ACC112 (cell line): Measurements from ENCODE around the gene KRTAP12-4.
"Not testable (repeated sequence)": the region's sequence is repeated elsewhere in the genome, so short reads cannot be mapped to it uniquely, and the experiment has no call there.

Source experiments
- H2AFZ ChIP-seq: fragments of 200-600 bp; sonication (generic); one replicate; pipeline ENCODE4 v1.6.0; 2017; ENCODE audit warnings: antibody characterized with exemption, low read length; ENCODE audit not compliant: unreplicated experiment
- H3K27ac ChIP-seq: fragments of 200-600 bp; sonication (generic); 2 replicates; pipeline ENCODE4 v1.5.1; 2014; ENCODE audit warnings: low read depth, mild to moderate bottlenecking, antibody characterized with exemption, low read length, moderate library complexity
- H3K27me3 ChIP-seq: fragments of 200-600 bp; sonication (generic); 2 replicates; pipeline ENCODE4 v1.6.1; 2014; ENCODE audit warnings: mild to moderate bottlenecking, antibody characterized with exemption, low read length, moderate library complexity, mixed read lengths; ENCODE audit not compliant: insufficient read depth
- H3K36me3 ChIP-seq: fragments of 200-600 bp; sonication (generic); 2 replicates; pipeline ENCODE4 v1.6.1; 2016; ENCODE audit warnings: mild to moderate bottlenecking, antibody characterized with exemption, low read length, moderate library complexity, mixed read lengths; ENCODE audit not compliant: insufficient read depth
- H3K4me1 ChIP-seq: fragments of 200-600 bp; sonication (generic); one replicate; pipeline ENCODE4 v1.6.1; 2016; ENCODE audit warnings: low read length, mixed read lengths; ENCODE audit not compliant: insufficient read depth, unreplicated experiment, control insufficient read depth
- H3K4me3 ChIP-seq: fragments of 200-600 bp; sonication (generic); 2 replicates; pipeline ENCODE4 v1.5.1; 2014; ENCODE audit warnings: mild to moderate bottlenecking, low read depth, low read length
- H3K79me2 ChIP-seq: fragments of 200-600 bp; sonication (generic); one replicate; pipeline ENCODE4 v1.6.0; 2016; ENCODE audit warnings: low read length; ENCODE audit not compliant: control insufficient read depth, unreplicated experiment, insufficient read depth

Gene KRTAP12-4

DNA sequence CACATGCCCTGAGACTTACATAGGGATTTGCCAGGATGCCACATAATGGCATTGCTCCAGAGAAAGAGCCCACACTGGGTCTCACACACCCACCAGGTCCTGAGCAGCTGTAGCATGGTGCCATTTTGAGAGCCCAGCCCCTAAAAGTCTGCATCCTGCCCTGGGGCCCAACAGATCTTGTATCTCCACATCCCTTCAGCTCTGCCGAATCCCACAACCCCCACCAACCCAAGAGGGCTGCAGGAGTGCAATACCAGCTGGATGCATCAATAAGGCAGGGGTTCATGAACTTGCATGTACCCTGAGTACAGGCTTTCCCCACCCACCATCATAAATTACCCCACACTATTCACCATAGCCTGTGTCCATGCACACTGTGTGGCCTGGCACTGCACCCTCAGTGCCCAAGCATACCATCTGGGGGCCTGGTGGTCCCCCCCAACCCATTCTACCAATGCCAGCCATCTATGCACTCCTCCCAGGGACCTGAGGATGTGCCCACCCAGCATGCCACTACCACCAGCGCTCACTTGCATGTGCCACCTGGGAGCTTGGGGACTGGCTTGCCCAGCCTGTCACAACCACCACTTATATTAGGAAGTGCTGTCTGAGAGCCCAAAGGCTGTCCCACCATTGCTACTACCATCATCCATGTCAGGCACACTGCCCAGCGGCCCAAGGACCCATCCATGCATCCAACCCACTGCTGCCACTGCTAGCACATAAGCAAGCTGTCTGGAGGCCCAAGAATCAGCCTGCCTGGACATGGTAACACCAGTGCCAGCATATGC lies 16.4 kb upstream of the KRTAP12-4 start:
- Histone ChIP-seq H3K4me3 (no peak overlapping the region), H3K79me2 (no peaks in the 10 kb centered on the region), H3K27me3 (peaks cover 19% of the 10 kb centered on the region), H3K36me3 (no peaks in the 10 kb centered on the region), H2AFZ (no peak overlapping the region), H3K4me1 (no peaks in the 10 kb centered on the region), H3K27ac (no peak overlapping the region)

DNA sequence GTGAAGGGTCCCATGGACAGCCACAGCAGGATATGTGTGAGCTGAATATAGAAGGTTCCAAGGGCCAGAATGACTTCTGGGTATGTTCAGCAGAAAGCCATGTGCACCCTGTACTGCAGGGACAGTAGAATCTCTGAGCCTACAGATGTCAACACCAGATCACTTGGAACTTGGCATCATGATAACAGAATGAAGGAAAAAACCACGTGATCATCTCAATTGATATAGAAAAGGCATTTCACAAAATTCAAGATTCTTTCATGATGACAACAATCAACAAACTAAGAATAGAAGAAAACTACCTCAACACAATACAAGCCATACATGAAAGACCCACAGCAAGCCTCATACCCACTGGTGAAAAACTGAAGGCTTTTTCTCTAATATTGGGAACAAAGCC lies 13.2 kb upstream of the KRTAP12-4 start:
- Histone ChIP-seq H3K36me3 (no peaks in the 10 kb centered on the region), H2AFZ (no peak overlapping the region), H3K27me3 (peaks cover 15% of the 10 kb centered on the region; the same call in 1 of the 2 replicates), H3K4me1 (no peaks in the 10 kb centered on the region), H3K79me2 (no peaks in the 10 kb centered on the region), H3K27ac (no peak overlapping the region), H3K4me3 (no peak overlapping the region)

DNA sequence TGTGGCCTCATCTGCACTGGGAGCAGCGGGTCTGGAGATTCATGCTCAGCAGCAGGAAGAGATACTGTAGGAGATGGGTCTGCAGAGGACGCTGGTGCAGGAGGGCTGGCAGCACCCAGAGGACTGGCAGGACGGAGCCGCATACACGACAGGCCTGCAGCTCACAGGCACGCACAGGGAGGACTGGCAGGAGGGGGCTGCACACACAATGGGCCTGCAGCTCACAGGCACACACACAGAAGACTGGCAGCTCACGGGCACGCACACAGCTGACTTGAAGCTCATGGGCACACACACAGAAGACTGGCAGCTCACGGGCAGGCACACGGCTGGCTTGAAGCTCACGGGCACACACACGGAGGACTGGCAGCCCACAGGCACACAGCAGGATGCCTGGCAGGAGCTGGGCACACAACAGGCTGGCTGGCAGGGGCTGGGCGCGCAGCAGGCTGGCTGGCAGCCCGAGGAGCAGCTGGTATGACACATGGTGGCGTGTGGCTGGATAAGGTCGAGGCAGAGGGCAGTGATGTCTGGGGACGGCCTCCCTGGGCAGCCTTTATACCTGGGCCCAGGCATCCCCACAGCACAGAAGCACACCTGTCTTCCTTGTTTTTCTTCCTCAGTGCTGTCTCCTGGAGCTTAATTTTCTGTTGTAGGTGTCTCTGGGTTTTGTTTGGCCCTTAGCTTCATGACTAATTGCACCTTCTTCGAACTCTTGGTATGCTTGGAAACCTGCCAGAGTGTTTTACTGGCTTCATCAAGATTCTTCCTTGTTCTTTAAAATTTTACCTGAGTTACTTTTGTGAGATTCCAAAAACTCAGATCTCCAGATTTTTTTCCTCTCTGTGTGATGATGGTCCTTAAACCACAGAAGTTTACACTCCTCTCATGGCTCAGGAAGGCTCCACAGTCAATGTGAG lies 12.2 kb upstream of the KRTAP12-4 start, which contains the start of gene KRTAP12-2:
Gene KRTAP12-2, minus strand, starts transcription at position 527 of the 920 bp plus-strand sequence. Its CDS starts 41 bp downstream, at position 486.
- Histone ChIP-seq H3K4me3 (no peak within 1 kb of the TSS), H3K4me1 (no peaks in the 10 kb centered on the region), H2AFZ (no peak within 1 kb of the TSS), H3K36me3 (no peaks in the 10 kb centered on the region), H3K27ac (no peak within 1 kb of the TSS), H3K79me2 (no peaks in the 10 kb centered on the region), H3K27me3 (peaks cover 20% of the 10 kb centered on the region; the same call in 1 of the 2 replicates)

DNA sequence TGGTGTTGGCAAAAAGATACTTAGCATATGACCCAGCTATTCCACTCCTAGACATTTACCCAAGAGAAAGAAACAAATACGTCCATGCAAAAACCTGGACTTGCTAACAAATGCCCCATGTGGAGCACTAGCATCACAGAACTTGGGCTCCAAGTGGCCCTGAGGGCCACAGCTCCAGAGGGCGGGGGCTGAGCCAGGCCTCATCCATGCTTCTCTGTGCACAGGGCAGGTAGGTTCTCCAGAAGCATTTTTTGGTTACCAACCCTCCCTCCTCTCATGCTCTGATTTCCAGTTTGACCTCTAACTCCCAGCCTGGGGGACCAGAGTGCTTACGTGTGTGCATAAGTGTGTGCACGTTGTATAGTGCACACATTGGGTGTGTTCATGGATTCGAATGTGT lies 10.2 kb upstream of the KRTAP12-4 start:
- Histone ChIP-seq H3K27me3 (peaks cover 20% of the 10 kb centered on the region; the same call in 1 of the 2 replicates), H3K27ac (no peak overlapping the region), H3K36me3 (no peaks in the 10 kb centered on the region), H2AFZ (no peak overlapping the region), H3K4me3 (no peak overlapping the region), H3K79me2 (no peaks in the 10 kb centered on the region), H3K4me1 (no peaks in the 10 kb centered on the region)

DNA sequence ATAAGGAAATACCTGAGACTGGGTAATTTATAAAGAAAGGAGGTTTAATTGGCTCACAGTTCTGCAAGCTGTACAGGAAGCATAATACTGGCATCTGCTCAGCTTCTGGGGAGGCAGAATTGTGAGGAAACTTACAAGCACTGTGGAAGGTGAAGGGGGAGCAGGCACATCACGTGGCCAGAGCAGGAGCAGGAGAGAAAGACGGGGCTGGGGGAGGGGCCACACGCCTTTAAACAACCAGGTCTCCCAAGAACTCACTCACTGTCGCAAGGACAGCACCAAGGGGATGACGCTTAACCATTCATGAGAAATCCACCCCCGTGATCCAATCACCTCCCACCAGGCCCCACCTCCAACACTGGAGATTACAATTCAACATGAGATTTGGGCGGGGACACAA lies 7.1 kb upstream of the KRTAP12-4 start:
- H3K4me3 ChIP-seq, H2AFZ ChIP-seq, H3K27ac ChIP-seq, H3K79me2 ChIP-seq, H3K4me1 ChIP-seq, H3K36me3 ChIP-seq: not testable (repeated sequence)
- peaks cover 20% of the 10 kb centered on the region; the same call in 1 of the 2 replicates for H3K27me3 ChIP-seq

DNA sequence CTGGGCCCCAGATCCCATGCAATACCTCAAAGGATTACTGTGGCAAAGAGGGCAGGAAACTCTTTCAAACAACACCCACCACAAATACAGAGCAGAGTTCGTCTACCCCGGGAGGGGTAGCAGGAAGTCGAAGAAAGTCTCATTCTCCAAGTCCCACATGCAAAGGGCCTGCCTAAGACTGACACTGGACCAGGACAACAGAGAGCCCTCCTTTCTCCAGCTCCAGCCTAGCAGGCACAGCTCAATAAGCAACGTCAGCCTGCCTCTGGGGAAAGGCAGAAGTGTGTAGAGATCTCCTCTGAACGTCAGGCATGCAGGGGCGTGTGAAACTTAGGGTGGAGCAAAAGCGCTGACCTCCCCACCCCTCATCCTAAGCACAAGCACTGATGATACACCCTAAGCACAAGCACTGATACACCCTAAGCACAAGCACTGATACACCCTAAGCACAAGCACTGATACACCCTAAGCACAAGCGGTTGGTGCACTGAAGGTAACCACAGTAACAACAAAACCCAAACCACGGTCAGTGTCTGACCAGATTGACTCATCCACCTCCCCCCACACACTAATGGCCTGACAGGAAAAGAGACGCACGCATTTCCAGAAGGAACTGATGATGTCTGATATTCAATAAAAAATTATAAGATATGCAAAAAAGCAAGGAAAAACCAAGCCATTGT lies 4.6 kb upstream of the KRTAP12-4 start:
- H3K27ac ChIP-seq, result no peak overlapping the region
- no peaks in the 10 kb centered on the region for H3K79me2 ChIP-seq
- H3K4me3 ChIP-seq, result no peak overlapping the region
- peaks cover 20% of the 10 kb centered on the region; the same call in 1 of the 2 replicates for H3K27me3 ChIP-seq
- H3K4me1 ChIP-seq, result no peaks in the 10 kb centered on the region
- H2AFZ ChIP-seq, result no peak overlapping the region
- no peaks in the 10 kb centered on the region for H3K36me3 ChIP-seq

DNA sequence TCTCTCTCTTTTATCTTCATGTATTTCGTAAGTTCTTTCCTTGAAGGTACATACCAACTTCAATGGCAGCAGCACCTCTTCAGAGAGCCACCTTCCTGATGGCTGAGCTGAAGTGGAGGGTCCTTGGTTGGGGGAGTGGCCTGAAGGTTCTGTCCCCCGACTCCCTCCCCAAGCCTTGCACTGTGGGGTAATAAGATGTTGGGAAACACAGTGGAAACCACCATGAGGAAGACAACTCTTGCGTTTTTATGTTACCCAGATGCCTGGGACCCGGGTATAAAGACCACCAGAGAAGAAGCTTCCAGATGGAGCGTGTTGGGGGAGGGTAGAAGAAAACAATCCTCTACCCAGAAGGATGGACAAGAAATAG lies 4.1 kb upstream of the KRTAP12-4 start:
- no peaks in the 10 kb centered on the region for H3K4me1 ChIP-seq
- no peak overlapping the region for H2AFZ ChIP-seq
- no peaks in the 10 kb centered on the region for H3K79me2 ChIP-seq
- H3K4me3 ChIP-seq, result no peak overlapping the region
- no peaks in the 10 kb centered on the region for H3K36me3 ChIP-seq
- no peak overlapping the region for H3K27ac ChIP-seq
- peaks cover 20% of the 10 kb centered on the region; the same call in 1 of the 2 replicates for H3K27me3 ChIP-seq

DNA sequence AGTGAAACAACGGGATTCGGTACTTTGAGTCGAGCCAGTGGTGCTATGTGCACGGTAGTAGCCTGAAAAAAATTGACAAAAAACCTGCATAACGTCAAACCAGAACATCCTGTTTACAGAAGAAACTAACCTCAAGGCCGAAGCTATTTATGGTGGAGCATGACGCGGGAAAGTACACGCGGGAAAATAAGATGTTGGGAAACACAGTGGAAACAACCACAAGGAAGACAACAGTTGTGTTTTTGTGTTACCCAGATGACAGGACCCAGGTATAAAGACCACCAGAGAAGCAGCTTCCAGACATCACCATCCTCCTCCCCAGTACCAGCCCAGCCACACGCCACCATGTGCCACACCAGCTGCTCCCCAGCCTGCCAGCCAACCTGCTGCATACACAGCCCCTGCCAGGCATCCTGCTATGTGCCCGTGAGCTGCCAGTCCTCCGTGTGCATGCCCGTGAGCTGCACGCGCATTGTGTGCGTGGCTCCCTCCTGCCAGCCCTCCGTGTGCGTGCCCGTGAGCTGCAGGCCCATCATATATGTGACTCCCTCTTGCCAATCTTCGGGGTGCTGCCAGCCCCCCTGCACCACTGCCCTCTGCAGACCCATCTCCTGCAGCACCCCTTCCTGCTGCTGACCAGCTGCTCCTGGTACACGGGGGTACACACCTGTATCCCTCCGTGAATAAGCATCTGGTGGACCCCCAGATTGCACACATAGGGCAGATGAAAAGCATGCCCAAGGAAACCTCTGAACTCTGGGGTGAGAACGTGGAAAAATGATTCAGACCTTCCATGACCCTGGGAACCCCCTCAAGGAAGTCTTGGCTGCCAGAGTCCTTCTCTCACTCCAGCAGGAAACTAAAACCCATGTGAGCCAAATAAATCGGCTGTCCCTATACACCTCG lies 3.4 kb upstream of the KRTAP12-4 start, which contains the start of gene KRTAP12-3:
Gene KRTAP12-3, plus strand, starts transcription at position 298 of the 906 bp plus-strand sequence. Its CDS starts 48 bp downstream, at position 346.
- H3K4me3 ChIP-seq, result no peak within 1 kb of the TSS
- no peaks in the 10 kb centered on the region for H3K36me3 ChIP-seq
- no peaks in the 10 kb centered on the region for H3K4me1 ChIP-seq
- H3K27ac ChIP-seq, result no peak within 1 kb of the TSS
- no peak within 1 kb of the TSS for H2AFZ ChIP-seq
- no peaks in the 10 kb centered on the region for H3K79me2 ChIP-seq
- H3K27me3 ChIP-seq, result peaks cover 21% of the 10 kb centered on the region; the same call in 1 of the 2 replicates

DNA sequence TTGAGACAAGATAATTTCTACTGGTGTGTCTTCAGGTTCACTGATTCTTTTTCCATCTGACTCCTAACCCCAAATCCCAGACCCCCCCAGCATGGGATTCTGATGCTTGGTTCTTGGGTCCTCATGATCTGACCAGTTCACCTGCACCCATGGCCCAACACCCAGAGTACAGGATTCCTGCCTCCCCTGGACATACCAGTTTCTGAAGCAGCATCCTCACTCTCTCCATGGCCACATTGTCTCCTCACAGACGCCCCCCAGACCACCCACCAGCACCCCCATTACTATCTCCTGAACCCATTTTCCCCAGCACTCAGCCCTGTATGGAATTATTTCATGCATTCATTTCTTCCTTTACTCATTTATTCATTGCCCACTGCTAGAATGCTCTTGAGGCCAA lies 2.4 kb upstream of the KRTAP12-4 start:
- Histone ChIP-seq H2AFZ (no peak overlapping the region), H3K27me3 (peaks cover 13% of the 10 kb centered on the region; the same call in 1 of the 2 replicates), H3K79me2 (no peaks in the 10 kb centered on the region), H3K4me3 (no peak overlapping the region), H3K4me1 (no peaks in the 10 kb centered on the region), H3K27ac (no peak overlapping the region), H3K36me3 (no peaks in the 10 kb centered on the region)
